ENCODE results near the gene FRMD1.

FRMD1 gene

GRCh38 chr6:168022488-168023321, 56.3 kb downstream of the FRMD1 start:
- DNase-seq, result no peak

DNA sequence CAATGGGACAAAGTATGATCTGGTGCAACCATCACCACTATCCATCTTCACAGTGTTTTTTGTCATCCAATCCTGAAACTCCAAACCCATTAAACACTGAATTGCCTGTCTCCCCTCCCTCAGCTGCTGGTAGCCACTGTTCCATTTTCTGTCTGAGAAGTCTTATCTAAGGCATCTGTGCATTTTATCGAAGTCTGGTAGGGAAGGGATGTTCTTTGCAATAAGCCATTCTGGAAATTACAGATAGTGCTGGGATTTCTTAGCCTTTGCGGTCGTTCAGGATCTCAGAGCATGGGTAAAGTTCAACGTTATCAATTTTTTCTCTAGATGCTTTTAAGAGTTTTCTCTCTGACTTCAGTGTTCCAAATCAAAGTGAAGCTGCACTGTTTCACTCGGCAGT, 57.4 kb downstream of the FRMD1 start:
- DNase-seq, result no peak

- no peak for DNase-seq
These were observed 58.8 kb downstream of the FRMD1 start for GRCh38 chr6:168020242-168020641.

GRCh38 chr6:168018664-168019063, 60.3 kb downstream of the FRMD1 start:
- no peak for DNase-seq

DNA sequence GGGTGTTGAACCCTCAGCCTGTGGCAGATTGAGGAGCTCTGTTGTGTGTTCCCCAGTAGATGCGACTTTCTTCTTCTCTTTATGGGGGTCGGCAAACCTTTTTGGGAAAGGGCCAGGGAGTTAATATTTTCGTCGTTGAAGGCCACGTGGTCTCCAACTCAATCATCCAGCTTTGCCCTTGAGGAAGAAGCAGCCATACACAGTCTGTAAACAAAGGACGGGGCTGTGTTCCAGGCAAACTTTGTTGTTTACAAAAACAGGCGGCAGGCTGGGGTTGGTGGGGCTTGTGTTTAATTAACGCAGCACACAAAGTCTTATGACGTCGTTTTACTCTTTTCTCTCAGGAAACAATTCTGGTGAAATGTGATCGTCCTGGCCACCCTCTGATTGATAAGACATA, 61.4 kb downstream of the FRMD1 start:
- DNase-seq, result no peak

- DNase-seq, result no peak
These were observed 62.1 kb downstream of the FRMD1 start for GRCh38 chr6:168016721-168017525.

GRCh38 chr6:168016176-168016620, 62.8 kb downstream of the FRMD1 start:
- no peak for DNase-seq

DNA sequence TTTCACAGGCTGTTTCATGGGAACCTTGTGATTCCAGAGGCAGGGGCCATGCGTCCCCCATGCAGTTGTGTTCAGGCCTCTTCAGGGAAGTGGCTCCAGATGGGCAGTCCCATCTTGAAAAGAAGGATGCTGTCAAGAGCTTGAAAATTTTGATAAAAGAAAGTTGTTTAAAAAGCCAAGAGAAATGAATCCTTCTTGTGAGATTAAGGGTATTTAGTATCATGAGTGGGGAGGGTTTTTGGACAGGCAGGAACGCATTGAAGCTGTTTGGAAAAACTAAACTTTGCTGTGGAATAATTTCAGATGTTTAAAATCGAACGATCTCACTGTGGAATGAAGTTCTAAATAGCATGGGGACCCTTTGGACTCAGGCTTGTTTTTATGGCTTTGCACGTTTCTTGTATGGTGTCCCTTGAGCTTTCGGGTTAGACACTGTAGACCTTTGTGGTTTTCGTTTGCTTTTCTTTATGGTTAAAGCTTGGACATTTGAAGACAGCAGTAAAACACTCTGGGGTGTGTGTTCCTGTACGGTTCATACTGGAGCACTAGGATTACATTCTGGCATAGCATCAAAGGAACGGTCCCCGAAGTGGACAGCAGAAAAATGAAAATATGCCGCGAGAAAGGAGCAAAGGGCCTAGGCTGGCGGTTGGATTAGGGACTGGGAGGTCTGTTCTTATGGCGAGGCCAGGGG, 63.4 kb downstream of the FRMD1 start:
- DNase-seq, result no peak

- DNase-seq, result no peak
These were observed 64.0 kb downstream of the FRMD1 start for GRCh38 chr6:168015009-168015408.

GRCh38 chr6:168014428-168014827, 64.6 kb downstream of the FRMD1 start:
- DNase-seq, result no peak

DNA sequence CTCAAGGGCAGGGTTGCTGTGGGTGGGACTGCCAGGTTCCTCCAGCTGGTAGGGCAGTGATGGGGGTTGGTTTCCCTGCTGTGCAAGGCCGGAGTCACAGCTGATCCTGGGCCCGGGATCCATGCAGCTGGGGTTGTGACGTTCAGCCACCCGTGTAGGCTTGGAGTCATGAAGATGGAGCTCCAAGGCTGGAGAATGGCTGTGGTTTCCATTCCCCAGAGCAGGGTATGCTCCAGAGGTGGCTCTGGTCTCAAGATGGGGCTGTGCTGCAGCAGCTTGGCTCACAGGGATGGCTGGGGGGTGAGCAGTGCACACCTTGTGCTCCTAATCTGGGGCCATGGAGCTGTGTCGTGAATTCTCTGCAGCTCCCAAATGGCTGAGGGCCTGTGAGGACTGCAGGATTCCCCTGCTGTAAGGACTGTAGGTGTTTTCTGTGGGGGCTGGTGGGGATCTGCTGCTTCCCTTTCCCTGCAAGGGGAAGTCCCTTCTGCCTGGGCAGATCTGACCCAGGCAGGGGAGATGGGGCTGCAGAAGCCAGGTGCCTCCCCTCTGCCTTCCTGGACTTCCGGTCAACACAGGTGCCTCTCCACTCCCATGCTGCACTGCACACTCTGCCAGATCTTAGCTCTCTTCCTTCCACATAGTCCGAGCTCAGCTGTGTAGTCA, 65.6 kb downstream of the FRMD1 start:
- no peak for DNase-seq

GRCh38 chr6:168012431-168013249, 66.4 kb downstream of the FRMD1 start:
- no peak for DNase-seq

- no peak for DNase-seq
These were observed 67.7 kb downstream of the FRMD1 start for GRCh38 chr6:168011291-168011690.

GRCh38 chr6:168009331-168009730, 69.7 kb downstream of the FRMD1 start:
- no peak for DNase-seq

DNA sequence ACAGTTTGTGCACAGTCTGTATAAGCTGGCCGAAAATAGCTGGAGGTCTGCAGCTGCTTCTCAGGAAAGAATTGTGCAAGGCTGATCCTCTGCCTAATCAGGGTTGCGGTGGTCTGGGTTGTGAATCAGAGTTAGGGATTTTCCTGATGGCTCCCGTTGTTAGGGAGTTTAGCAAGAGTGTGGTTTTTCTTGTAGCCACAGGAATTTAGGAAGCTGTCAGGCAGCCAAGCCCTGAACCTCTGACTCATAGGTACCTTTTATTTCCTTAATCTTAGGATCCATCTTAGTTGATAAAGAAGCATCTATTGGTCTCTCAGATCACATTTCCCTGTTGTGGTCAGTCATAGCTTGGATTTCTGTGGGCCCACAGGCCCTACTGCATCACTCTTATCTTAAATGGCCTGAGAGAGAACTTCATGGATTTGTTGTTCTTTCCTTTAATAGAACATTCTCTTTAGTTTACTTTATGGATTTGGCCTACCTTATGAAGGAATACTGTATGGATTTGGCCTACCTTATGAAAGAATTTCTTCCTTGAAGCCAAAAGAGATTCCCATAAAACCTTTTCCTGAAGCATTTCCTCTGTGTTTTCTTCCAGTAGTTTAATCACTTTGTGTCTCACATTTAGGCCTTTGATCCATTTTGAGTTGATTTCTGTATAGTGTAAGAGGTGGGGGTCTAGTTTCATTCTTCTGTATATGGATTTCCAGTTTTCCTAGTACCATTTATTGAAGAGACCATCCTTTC, 71.2 kb downstream of the FRMD1 start:
- no peak for DNase-seq

DNA sequence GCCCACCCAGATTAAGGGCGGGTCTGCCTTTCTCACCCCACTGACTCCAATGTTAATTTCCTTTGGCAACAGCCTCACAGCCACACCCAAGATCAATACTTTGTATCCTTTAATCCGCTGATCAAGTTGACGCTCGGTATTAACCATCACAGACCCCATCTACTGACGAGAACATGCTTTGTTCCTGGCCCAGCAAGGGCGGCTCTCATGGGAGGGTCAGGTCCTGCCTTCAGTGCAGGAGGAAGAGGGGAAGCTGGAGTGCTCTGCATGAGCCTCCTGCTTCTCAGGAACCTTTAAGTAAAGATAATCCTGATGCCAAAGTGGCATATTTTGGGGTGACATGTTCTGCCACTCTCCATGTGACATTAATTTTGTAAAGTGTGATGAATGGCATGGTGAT, 73.2 kb downstream of the FRMD1 start:
- DNase-seq, result no peak

DNA sequence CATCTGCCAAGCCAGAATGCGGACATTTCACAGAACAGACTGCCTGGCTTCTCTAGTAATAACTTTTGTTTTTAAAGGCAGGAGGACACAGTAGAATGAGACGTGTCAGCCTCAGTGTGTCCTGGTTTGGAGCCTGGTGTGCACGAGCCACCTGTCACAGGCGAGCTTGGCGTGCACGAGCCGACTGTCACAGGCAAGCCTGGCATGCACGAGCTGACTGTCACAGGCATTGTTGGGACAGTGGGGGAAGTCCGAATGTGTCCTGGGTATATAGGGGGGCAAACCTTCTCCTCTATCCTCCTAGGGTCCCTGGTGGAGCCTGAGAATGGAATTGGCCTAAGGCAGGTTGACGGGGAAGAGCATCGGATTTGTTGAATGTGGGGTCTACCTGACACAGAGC, 74.1 kb downstream of the FRMD1 start:
- DNase-seq, result no peak

GRCh38 chr6:168004023-168004422, 75.0 kb downstream of the FRMD1 start:
- DNase-seq, result no peak
